PC-3 (cell line): ENCODE measurements around the gene ROMO1. TPM values are rescaled to one million over a fixed set of nuclear protein-coding genes. Genes with fewer than 3 reads are reported as not detected.
A peak's percentile ranks its signal among the peaks of the same experiment; 100 is the strongest.

Source experiments
- ATAC-seq: fragments of 200-7000 bp; cut with Tn5 transposase; 2 replicates; pipeline ENCODE4 v1.9.1; 2020; ENCODE audit warnings: mild to moderate bottlenecking, moderate library complexity
- BruUV-seq: library from RNA; stranded (reverse); fragments of 400-500 nt; replicated peaks from 2 replicates; lab custom pipeline; 2021; lab: Mats Ljungman, UMichigan
- CTCF ChIA-PET: fragments of 300-600 bp; sonication (Branson Sonifier 250); formaldehyde crosslinking; loops from one replicate; lab custom pipeline; 2022; ENCODE audit warnings: antibody characterized with exemption; lab: Charles Lee
- POLR2A ChIA-PET: fragments of 300-600 bp; sonication (Branson Sonifier 250); formaldehyde crosslinking; loops from one replicate; lab custom pipeline; 2022; ENCODE audit warnings: antibody characterized with exemption; ENCODE audit not compliant: unreplicated experiment; lab: Charles Lee
- DNase-seq: peaks from one replicate; pipeline ENCODE4 v3.0.0-alpha.2; 2015
- H2AFZ ChIP-seq: fragments of 300-600 bp; sonication (generic); 2 replicates; pipeline ENCODE4 v1.6.0; 2016; ENCODE audit warnings: antibody characterized with exemption, low read length
- H3F3A ChIP-seq: fragments of 300-600 bp; sonication (generic); one replicate; pipeline ENCODE4 v1.6.0; 2017; ENCODE audit warnings: antibody characterized with exemption, low read length, control low read depth, mild to moderate bottlenecking; ENCODE audit not compliant: unreplicated experiment
- H3K27ac ChIP-seq: fragments of 300-600 bp; sonication (generic); 2 replicates; pipeline ENCODE4 v1.5.1; 2016; ENCODE audit warnings: mild to moderate bottlenecking, low read length
- H3K27me3 ChIP-seq: fragments of 300-600 bp; sonication (generic); 2 replicates; pipeline ENCODE4 v1.6.1; 2016; ENCODE audit warnings: low read length, mixed read lengths
- H3K36me3 ChIP-seq: fragments of 300-600 bp; sonication (generic); 2 replicates; pipeline ENCODE4 v1.6.1; 2016; ENCODE audit warnings: low read depth, mixed run types, low read length, mixed read lengths
- H3K4me1 ChIP-seq: fragments of 300-600 bp; sonication (generic); 2 replicates; pipeline ENCODE4 v1.5.1; 2016; ENCODE audit warnings: low read length; ENCODE audit not compliant: insufficient read depth
- H3K4me2 ChIP-seq: fragments of 300-600 bp; sonication (generic); 2 replicates; pipeline ENCODE4 v1.6.0; 2016; ENCODE audit warnings: low read length
- H3K4me3 ChIP-seq: fragments of 300-600 bp; sonication (generic); 2 replicates; pipeline ENCODE4 v1.5.1; 2016; ENCODE audit warnings: mild to moderate bottlenecking, low read length, mixed read lengths
- H3K79me2 ChIP-seq: fragments of 300-600 bp; sonication (generic); 2 replicates; pipeline ENCODE4 v1.6.1; 2017; ENCODE audit warnings: low read length, mixed read lengths
- H3K9ac ChIP-seq: fragments of 300-600 bp; sonication (generic); 2 replicates; pipeline ENCODE4 v1.6.0; 2016; ENCODE audit warnings: mild to moderate bottlenecking, low read length
- H3K9me2 ChIP-seq: fragments of 300-600 bp; sonication (generic); replicated peaks from 2 replicates; pipeline ENCODE4 v1.6.1; 2016; ENCODE audit warnings: mixed run types, low read length, mixed read lengths
- H3K9me3 ChIP-seq: fragments of 300-600 bp; sonication (generic); 2 replicates; pipeline ENCODE4 v1.6.1; 2016; ENCODE audit warnings: low read length, mixed read lengths
- H4K20me1 ChIP-seq: fragments of 300-600 bp; sonication (generic); 2 replicates; pipeline ENCODE4 v1.6.1; 2016; ENCODE audit warnings: low read length, mixed read lengths
- CTCF ChIP-seq: fragments of 300-600 bp; sonication (generic); conservative IDR thresholded peaks from 2 replicates; pipeline ENCODE4 v1.5.1; 2017; ENCODE audit warnings: antibody characterized with exemption, low read depth, mild to moderate bottlenecking, low read length
- EZH2 ChIP-seq: fragments of 300-600 bp; sonication (generic); IDR thresholded peaks from one replicate; pipeline ENCODE4 v1.6.1; 2017; ENCODE audit warnings: antibody characterized with exemption, mild to moderate bottlenecking, low read length; ENCODE audit not compliant: unreplicated experiment
- EZH2phosphoT487 ChIP-seq: fragments of 300-600 bp; sonication (generic); IDR thresholded peaks from 2 replicates; pipeline ENCODE4 v1.6.1; 2018; ENCODE audit warnings: mild to moderate bottlenecking, antibody characterized with exemption, low read length, borderline replicate concordance
- intact Hi-C: fragments of 100-400 bp; cut with micrococcal nuclease; formaldehyde crosslinking; loops from 2 replicates; pipeline ENCODE4 v1.9.0; 2023
- total RNA-seq: library from RNA; depleted of rRNA; stranded (reverse); fragments of >200 nt; gene quantifications from 2 replicates; pipeline ENCODE4 v1.2.3, GENCODE V29; 2014

Gene ROMO1
- total RNA-seq, 1 experiment from 2014 or later, result 530 TPM

GRCh38 chr20:35737865-35738333, 38.7 kb downstream of the ROMO1 start:
- intact Hi-C loops, result no loop called here
- ChIA-PET CTCF (no interaction called here), POLR2A (no interaction called here)
- H3K4me2 ChIP-seq, result 0 out of 2 replicates have a peak overlapping the region, but pooled peaks have one; percentile 55
- H4K20me1 ChIP-seq, result peaks cover 74% of the 10 kb centered on the region
- H3K4me1 ChIP-seq, result peaks cover 38% of the 10 kb centered on the region
- no peak overlapping the region for H2AFZ ChIP-seq
- DNase-seq (no peak), ATAC-seq (no peak)
- H3K4me3 ChIP-seq, result 0 out of 2 replicates have a peak overlapping the region, but pooled peaks have one; percentile 45
- peaks cover 97% of the 10 kb centered on the region for H3K79me2 ChIP-seq
- peaks cover 72% of the 10 kb centered on the region for H3K36me3 ChIP-seq
- H3K27me3 ChIP-seq, result no peaks in the 10 kb centered on the region
- H3K9ac ChIP-seq, result no peak overlapping the region
- TF ChIP-seq CTCF (no peak), EZH2 (no peak)
- no peaks in the 10 kb centered on the region for H3K9me2 ChIP-seq
- no peaks in the 10 kb centered on the region for H3K9me3 ChIP-seq
- H3F3A ChIP-seq, result no peaks in the 10 kb centered on the region
- BruUV-seq, result no TSS peak
- no peak overlapping the region for H3K27ac ChIP-seq

GRCh38 chr20:35738410-35739179, 39.4 kb downstream of the ROMO1 start:
- intact Hi-C loops, result no loop called here
- DNase-seq (no peak), ATAC-seq (no peak)
- Histone ChIP-seq H3K27ac (no peak overlapping the region), H3K27me3 (no peaks in the 10 kb centered on the region), H2AFZ (no peak overlapping the region), H3K9ac (no peak overlapping the region), H3K9me3 (no peaks in the 10 kb centered on the region), H3K4me3 (peak overlapping the region; percentile 45; the same call in 1 of the 2 replicates), H3K36me3 (peaks cover 65% of the 10 kb centered on the region), H3K4me1 (peaks cover 44% of the 10 kb centered on the region), H4K20me1 (peaks cover 67% of the 10 kb centered on the region), H3K4me2 (peak overlapping the region; percentile 55), H3K9me2 (no peaks in the 10 kb centered on the region), H3F3A (no peaks in the 10 kb centered on the region), H3K79me2 (peaks cover 95% of the 10 kb centered on the region)
- ChIA-PET CTCF (no interaction called here), POLR2A (no interaction called here)
- BruUV-seq, result no TSS peak
- TF ChIP-seq CTCF (no peak), EZH2phosphoT487 (no peak), EZH2 (no peak)
